ENCODE results near the gene DMD. TPM values are rescaled to one million over a fixed set of nuclear protein-coding genes. Genes with fewer than 3 reads are reported as not detected.

The DMD gene
- total and polyA plus RNA-seq, 2 donors (not counting 1 experiment from before 2014, with no cell fraction given), result 2.0 to 51.8 TPM

- no peak for DNase-seq
- no peaks in the 10 kb centered on the region for H3K79me2 ChIP-seq (ENCODE audit: control insufficient read depth, insufficient read depth, low read length)
- no peaks in the 10 kb centered on the region for H3K9me3 ChIP-seq (ENCODE audit: control extremely low read depth in 1 of 3, control insufficient read depth in 2 of 3, insufficient read depth in 1 of 3, low read length in 2 of 3)
- H3K27ac ChIP-seq (ENCODE audit: low read length in 2 of 2), result no peak overlapping the region
- no peak overlapping the region for H3K4me2 ChIP-seq (replicated peaks; ENCODE audit: low read depth, low read length, poor library complexity, severe bottlenecking)
- Mint-ChIP-seq H3K27ac (no peak overlapping the region), H3K27me3 (peaks cover 8% of the 10 kb centered on the region), H3K4me3 (no peak overlapping the region), H3K9me3 (ENCODE audit: insufficient read depth) (no peaks in the 10 kb centered on the region), H3K4me1 (no peaks in the 10 kb centered on the region)
- no peaks in the 10 kb centered on the region for H3K4me1 ChIP-seq (ENCODE audit: control insufficient read depth in 2 of 2, insufficient read depth in 2 of 2, low read length in 2 of 2)
- TF ChIP-seq, protein P1, sequence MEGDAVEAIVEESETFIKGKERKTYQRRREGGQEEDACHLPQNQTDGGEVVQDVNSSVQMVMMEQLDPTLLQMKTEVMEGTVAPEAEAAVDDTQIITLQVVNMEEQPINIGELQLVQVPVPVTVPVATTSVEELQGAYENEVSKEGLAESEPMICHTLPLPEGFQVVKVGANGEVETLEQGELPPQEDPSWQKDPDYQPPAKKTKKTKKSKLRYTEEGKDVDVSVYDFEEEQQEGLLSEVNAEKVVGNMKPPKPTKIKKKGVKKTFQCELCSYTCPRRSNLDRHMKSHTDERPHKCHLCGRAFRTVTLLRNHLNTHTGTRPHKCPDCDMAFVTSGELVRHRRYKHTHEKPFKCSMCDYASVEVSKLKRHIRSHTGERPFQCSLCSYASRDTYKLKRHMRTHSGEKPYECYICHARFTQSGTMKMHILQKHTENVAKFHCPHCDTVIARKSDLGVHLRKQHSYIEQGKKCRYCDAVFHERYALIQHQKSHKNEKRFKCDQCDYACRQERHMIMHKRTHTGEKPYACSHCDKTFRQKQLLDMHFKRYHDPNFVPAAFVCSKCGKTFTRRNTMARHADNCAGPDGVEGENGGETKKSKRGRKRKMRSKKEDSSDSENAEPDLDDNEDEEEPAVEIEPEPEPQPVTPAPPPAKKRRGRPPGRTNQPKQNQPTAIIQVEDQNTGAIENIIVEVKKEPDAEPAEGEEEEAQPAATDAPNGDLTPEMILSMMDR (IDR thresholded peaks at IDR 0.05), result no peak
- TF ChIP-seq EZH2 (IDR thresholded peaks at IDR 0.05; ENCODE audit: borderline replicate concordance, insufficient read depth, low read depth, low read length, poor library complexity, severe bottlenecking), result no peak
- no peaks in the 10 kb centered on the region for H4K20me1 ChIP-seq (ENCODE audit: control insufficient read depth, insufficient read depth, low read length, poor library complexity, severe bottlenecking)
- intact Hi-C loops (cut with micrococcal nuclease), result no loop called here
- no peaks in the 10 kb centered on the region for H3K36me3 ChIP-seq (replicated peaks in 1 of 2; ENCODE audit: control extremely low read depth in 1 of 2, control insufficient read depth in 1 of 2, extremely low read depth in 1 of 2, insufficient read depth in 2 of 2, low read length in 1 of 2)
- WGBS (ENCODE audit: insufficient coverage), result no CpG with 5 or more reads among the region's 2 CpGs
- H3K9ac ChIP-seq (ENCODE audit: low read length), result no peak overlapping the region
- no peak overlapping the region for H2AFZ ChIP-seq (ENCODE audit: insufficient read depth, low read depth, low read length, poor library complexity, severe bottlenecking)
- CTCF ChIA-PET, result no interaction called here
- H3K4me3 ChIP-seq (ENCODE audit: control extremely low read depth in 1 of 5, extremely low read depth in 1 of 5, insufficient read depth in 1 of 5, low read depth in 2 of 5, low read length in 4 of 5), result no peak overlapping the region
- POLR2A ChIA-PET, result no interaction called here
- no peaks in the 10 kb centered on the region for H3K27me3 ChIP-seq (replicated peaks in 1 of 4; ENCODE audit: control extremely low read depth in 1 of 4, control insufficient read depth in 3 of 4, insufficient read depth in 4 of 4, low read length in 3 of 4)
- no peak for ATAC-seq (ENCODE audit: low read depth)
Observed at GRCh38 chrX:31319586-31319985, 1891.8 kb downstream of the DMD start.

- no peak overlapping the region for H3K27ac Mint-ChIP-seq
- Histone ChIP-seq H3K79me2 (ENCODE audit: control insufficient read depth, insufficient read depth, low read length) (no peaks in the 10 kb centered on the region), H3K4me2 (replicated peaks; ENCODE audit: low read depth, low read length, poor library complexity, severe bottlenecking) (no peak overlapping the region), H3K4me3 (ENCODE audit: control extremely low read depth in 1 of 5, extremely low read depth in 1 of 5, insufficient read depth in 1 of 5, low read depth in 2 of 5, low read length in 4 of 5) (no peak overlapping the region), H3K4me1 (ENCODE audit: control insufficient read depth in 2 of 2, insufficient read depth in 2 of 2, low read length in 2 of 2) (no peaks in the 10 kb centered on the region), H3K36me3 (replicated peaks in 1 of 2; ENCODE audit: control extremely low read depth in 1 of 2, control insufficient read depth in 1 of 2, extremely low read depth in 1 of 2, insufficient read depth in 2 of 2, low read length in 1 of 2) (no peaks in the 10 kb centered on the region), H3K27ac (ENCODE audit: low read length in 2 of 2) (no peak overlapping the region), H4K20me1 (ENCODE audit: control insufficient read depth, insufficient read depth, low read length, poor library complexity, severe bottlenecking) (no peaks in the 10 kb centered on the region), H3K27me3 (replicated peaks in 1 of 4; ENCODE audit: control extremely low read depth in 1 of 4, control insufficient read depth in 3 of 4, insufficient read depth in 4 of 4, low read length in 3 of 4) (no peaks in the 10 kb centered on the region), H3K9ac (ENCODE audit: low read length) (no peak overlapping the region), H2AFZ (ENCODE audit: insufficient read depth, low read depth, low read length, poor library complexity, severe bottlenecking) (no peak overlapping the region), H3K9me3 (ENCODE audit: control extremely low read depth in 1 of 3, control insufficient read depth in 2 of 3, insufficient read depth in 1 of 3, low read length in 2 of 3) (no peaks in the 10 kb centered on the region)
- DNase-seq (no peak), ATAC-seq (ENCODE audit: low read depth) (no peak)
- no peak overlapping the region for H3K4me3 Mint-ChIP-seq
- H3K4me1 Mint-ChIP-seq, result no peaks in the 10 kb centered on the region
- WGBS (ENCODE audit: insufficient coverage), result no CpG with 5 or more reads among the region's 4 CpGs
- intact Hi-C loops (cut with micrococcal nuclease), result no loop called here
- peaks cover 8% of the 10 kb centered on the region for H3K27me3 Mint-ChIP-seq
- ChIA-PET POLR2A (no interaction called here), CTCF (no interaction called here)
- TF ChIP-seq, protein P1 (IDR thresholded peaks at IDR 0.05), result no peak
- H3K9me3 Mint-ChIP-seq (ENCODE audit: insufficient read depth), result no peaks in the 10 kb centered on the region
Observed at GRCh38 chrX:31318866-31319265, 1892.5 kb downstream of the DMD start.
